ENCODE data around the gene IGFBP2. TPM values are rescaled to one million over a fixed set of nuclear protein-coding genes. Genes with fewer than 3 reads are reported as not detected.

IGFBP2 gene
- total RNA-seq, 2 experiments from 2014 or later, result 123 to 124 TPM

- H3K4me3 Mint-ChIP-seq, result no peak overlapping the region
- DNase-seq (no peak), ATAC-seq (no peak)
- no peaks in the 10 kb centered on the region for H3K9me3 Mint-ChIP-seq
- ChIA-PET CTCF (interaction anchor here (0.8 to 5.6 kb wide), 4 partner anchors 11 to 133 kb away, joined by 3 to 35 read pairs (median 4); no protein-coding TSS in a partner anchor), POLR2A (interaction anchor here (0.7 to 1.5 kb wide), 4 partner anchors 10 to 145 kb away, joined by 3 to 4 read pairs (median 3); no protein-coding TSS in a partner anchor)
- H3K27me3 Mint-ChIP-seq, result peaks cover 7% of the 10 kb centered on the region
- peaks cover 21% of the 10 kb centered on the region for H3K4me1 Mint-ChIP-seq (ENCODE audit: low read depth)
- peaks cover 16% of the 10 kb centered on the region for H3K36me3 Mint-ChIP-seq (ENCODE audit: low read depth)
- no peak overlapping the region for H3K27ac Mint-ChIP-seq
- TF ChIP-seq CTCF (IDR thresholded peaks at IDR 0.05), result no peak
- intact Hi-C loops (cut with micrococcal nuclease), result no loop called here
These were observed 18.2 kb downstream of the IGFBP2 start for GRCh38 chr2:216651351-216651881.

DNA sequence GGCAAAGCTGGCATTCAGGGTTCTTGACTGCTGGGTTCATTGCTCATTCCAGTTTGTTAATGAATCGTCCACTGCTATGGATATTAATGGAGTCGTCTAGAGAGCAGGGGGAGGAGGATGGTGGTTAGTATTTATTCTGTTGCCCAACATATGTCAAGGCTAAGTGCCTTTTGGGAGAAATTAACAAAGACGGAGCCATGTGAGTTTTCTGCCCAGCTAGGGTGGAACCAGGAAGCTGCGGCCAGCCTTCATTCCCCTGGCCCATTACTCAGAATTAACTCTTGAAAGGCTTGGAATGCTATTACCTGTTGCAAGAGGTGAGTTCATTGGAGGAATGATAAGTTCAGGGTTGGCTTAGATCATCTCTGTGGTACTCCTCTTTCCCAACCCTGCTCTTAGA lies 19.3 kb downstream of the IGFBP2 start:
- ATAC-seq (no peak), DNase-seq (no peak)
- POLR2A ChIA-PET, result no interaction called here
- peaks cover 16% of the 10 kb centered on the region for H3K36me3 Mint-ChIP-seq (ENCODE audit: low read depth)
- CTCF ChIA-PET, result interaction anchor here (1.3 to 5.6 kb wide), 3 partner anchors 9 to 134 kb away, joined by 3 to 35 read pairs (median 5); no protein-coding TSS in a partner anchor
- intact Hi-C loops (cut with micrococcal nuclease), result no loop called here
- no peak overlapping the region for H3K4me3 Mint-ChIP-seq
- H3K27ac Mint-ChIP-seq, result no peak overlapping the region
- H3K27me3 Mint-ChIP-seq, result peaks cover 7% of the 10 kb centered on the region
- no peak for TF ChIP-seq CTCF (IDR thresholded peaks at IDR 0.05)
- H3K9me3 Mint-ChIP-seq, result no peaks in the 10 kb centered on the region
- H3K4me1 Mint-ChIP-seq (ENCODE audit: low read depth), result peaks cover 21% of the 10 kb centered on the region

- Mint-ChIP-seq H3K27me3 (peaks cover 7% of the 10 kb centered on the region), H3K4me3 (no peak overlapping the region), H3K9me3 (no peaks in the 10 kb centered on the region), H3K36me3 (ENCODE audit: low read depth) (peaks cover 12% of the 10 kb centered on the region), H3K27ac (no peak overlapping the region), H3K4me1 (ENCODE audit: low read depth) (peaks cover 21% of the 10 kb centered on the region)
- DNase-seq, result no peak
- no peak for TF ChIP-seq CTCF (IDR thresholded peaks at IDR 0.05)
- ChIA-PET POLR2A (no interaction called here), CTCF (interaction anchor here (1.3 to 5.6 kb wide), 3 partner anchors 9 to 135 kb away, joined by 3 to 35 read pairs (median 6); no protein-coding TSS in a partner anchor)
- no peak for ATAC-seq
- intact Hi-C loops (cut with micrococcal nuclease), result no loop called here
These were observed 20.0 kb downstream of the IGFBP2 start for GRCh38 chr2:216653093-216653799.

- Mint-ChIP-seq H3K27me3 (peaks cover 7% of the 10 kb centered on the region), H3K4me3 (no peak overlapping the region), H3K27ac (no peak overlapping the region), H3K4me1 (ENCODE audit: low read depth) (peaks cover 21% of the 10 kb centered on the region), H3K9me3 (no peaks in the 10 kb centered on the region), H3K36me3 (ENCODE audit: low read depth) (peaks cover 12% of the 10 kb centered on the region)
- ChIA-PET CTCF (interaction anchor here (0.7 to 5.6 kb wide), 4 partner anchors 8 to 136 kb away, joined by 3 to 35 read pairs (median 4); no protein-coding TSS in a partner anchor), POLR2A (no interaction called here)
- intact Hi-C loops (cut with micrococcal nuclease), result no loop called here
- peak; percentile 35 for DNase-seq
- ATAC-seq, result no peak
- no peak for TF ChIP-seq CTCF (IDR thresholded peaks at IDR 0.05)
These were observed 20.7 kb downstream of the IGFBP2 start for GRCh38 chr2:216653931-216654365.

DNA sequence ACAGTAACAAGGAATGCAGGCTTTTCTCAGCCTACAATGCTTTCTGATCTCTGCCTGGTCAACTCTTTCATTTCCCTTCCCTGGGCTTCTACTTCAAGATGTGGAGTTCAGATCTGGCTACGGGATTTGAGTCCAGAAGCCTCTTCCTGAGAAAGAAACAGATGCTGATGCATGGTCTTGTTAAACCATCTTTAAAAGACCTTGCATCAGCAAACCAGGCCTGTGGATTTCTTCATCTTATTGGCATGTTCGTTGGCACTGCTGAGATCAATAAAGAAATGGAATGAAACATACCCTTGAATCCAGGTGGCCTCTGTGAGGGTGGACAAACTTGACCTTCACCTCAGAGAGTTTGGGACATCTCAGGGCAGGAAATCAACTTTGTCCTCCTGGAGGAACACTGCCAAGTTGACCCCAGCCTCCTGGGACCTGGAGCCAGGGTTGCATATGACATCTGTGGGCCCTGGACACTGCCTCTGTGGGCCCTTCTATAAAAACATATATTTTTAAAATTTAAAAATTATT lies 21.4 kb downstream of the IGFBP2 start:
- CTCF ChIA-PET, result interaction anchor here (0.7 to 5.6 kb wide), 4 partner anchors 10 to 136 kb away, joined by 3 to 35 read pairs (median 5); no protein-coding TSS in a partner anchor
- H3K27me3 Mint-ChIP-seq, result peaks cover 7% of the 10 kb centered on the region

More for the DNA sequence above, 21.4 kb downstream of the IGFBP2 start:
- ATAC-seq (no peak), DNase-seq (no peak)
- H3K27ac Mint-ChIP-seq, result no peak overlapping the region
- POLR2A ChIA-PET, result no interaction called here
- H3K4me3 Mint-ChIP-seq, result no peak overlapping the region
- H3K4me1 Mint-ChIP-seq (ENCODE audit: low read depth), result peaks cover 21% of the 10 kb centered on the region
- no peak for TF ChIP-seq CTCF (IDR thresholded peaks at IDR 0.05)
- intact Hi-C loops (cut with micrococcal nuclease), result no loop called here
- H3K36me3 Mint-ChIP-seq (ENCODE audit: low read depth), result peaks cover 12% of the 10 kb centered on the region
- no peaks in the 10 kb centered on the region for H3K9me3 Mint-ChIP-seq
